Measurements from ENCODE around the gene SRSF3.

SRSF3 gene

DNA sequence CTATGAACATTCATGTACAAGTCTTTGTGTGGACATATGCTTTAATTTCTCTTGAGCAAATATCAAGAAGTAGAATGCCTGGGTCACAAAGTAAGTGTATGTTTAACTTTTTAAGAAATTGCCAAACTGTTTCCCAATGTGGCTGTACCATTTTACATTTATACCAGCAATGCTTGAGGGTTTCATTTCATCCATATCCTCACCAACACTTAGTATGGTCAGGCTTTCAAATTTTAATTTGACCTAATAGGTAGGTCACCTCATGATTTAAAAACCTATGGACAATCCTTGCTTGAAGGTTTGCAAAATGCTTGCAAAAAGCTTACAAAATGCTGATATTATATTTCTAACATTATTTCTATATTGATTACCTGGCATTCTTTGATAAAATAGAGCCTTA, 19.5 kb upstream of the SRSF3 start:
- no peak overlapping the region for H3K4me3 ChIP-seq (ENCODE audit: low read length)
- DNase-seq (ENCODE audit: low read depth): no peak
- TF ChIP-seq, protein P1, sequence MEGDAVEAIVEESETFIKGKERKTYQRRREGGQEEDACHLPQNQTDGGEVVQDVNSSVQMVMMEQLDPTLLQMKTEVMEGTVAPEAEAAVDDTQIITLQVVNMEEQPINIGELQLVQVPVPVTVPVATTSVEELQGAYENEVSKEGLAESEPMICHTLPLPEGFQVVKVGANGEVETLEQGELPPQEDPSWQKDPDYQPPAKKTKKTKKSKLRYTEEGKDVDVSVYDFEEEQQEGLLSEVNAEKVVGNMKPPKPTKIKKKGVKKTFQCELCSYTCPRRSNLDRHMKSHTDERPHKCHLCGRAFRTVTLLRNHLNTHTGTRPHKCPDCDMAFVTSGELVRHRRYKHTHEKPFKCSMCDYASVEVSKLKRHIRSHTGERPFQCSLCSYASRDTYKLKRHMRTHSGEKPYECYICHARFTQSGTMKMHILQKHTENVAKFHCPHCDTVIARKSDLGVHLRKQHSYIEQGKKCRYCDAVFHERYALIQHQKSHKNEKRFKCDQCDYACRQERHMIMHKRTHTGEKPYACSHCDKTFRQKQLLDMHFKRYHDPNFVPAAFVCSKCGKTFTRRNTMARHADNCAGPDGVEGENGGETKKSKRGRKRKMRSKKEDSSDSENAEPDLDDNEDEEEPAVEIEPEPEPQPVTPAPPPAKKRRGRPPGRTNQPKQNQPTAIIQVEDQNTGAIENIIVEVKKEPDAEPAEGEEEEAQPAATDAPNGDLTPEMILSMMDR (IDR thresholded peaks at IDR 0.05; ENCODE audit: insufficient read depth, low read depth, low read length, missing control alignments): no peak

DNA sequence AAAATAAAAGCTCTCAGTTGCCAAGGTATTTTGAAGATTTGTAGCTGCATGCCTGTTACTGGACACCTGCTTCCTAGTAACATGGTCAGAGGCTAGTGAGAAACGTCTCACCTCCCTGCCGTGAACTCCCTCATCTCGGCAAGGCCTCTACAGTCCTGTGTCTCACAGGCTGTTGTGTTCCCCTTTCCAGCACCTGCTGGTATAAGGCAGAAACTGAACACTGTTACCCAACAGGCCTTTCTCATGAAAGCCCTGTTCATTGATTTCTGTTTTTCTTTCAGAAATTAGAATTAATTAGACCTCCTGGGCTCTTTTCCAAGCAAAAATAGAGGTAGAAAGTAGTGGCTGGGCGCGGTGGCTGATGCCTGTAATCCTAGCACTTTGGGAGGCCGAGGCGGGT, 17.6 kb upstream of the SRSF3 start:
- TF ChIP-seq, protein P1 (IDR thresholded peaks at IDR 0.05; ENCODE audit: insufficient read depth, low read depth, low read length, missing control alignments): no peak
- no peak for DNase-seq (ENCODE audit: low read depth)
- no peak overlapping the region for H3K4me3 ChIP-seq (ENCODE audit: low read length)

DNA sequence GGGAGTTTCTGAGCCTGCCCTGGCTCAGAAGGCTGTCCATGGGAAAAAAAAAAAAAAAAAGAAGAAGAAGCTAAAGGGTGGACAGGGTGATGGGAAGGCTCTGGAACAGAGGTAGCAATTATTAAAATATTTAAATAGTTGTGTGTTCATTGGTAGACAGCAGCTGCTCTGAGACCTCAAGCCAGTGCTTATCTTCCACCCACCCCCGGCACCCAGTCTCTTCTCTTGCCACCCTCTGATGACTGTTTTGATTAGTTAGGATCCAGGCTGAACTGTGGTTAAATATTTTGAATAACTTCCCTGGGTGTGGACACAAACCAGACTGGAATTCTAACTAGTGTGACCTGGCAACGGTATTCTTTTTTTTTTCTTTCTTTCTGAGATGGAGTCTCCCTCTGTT, 16.9 kb upstream of the SRSF3 start:
- no peak overlapping the region for H3K4me3 ChIP-seq (ENCODE audit: low read length)
- TF ChIP-seq, protein P1 (IDR thresholded peaks at IDR 0.05; ENCODE audit: insufficient read depth, low read depth, low read length, missing control alignments): no peak
- peak; percentile 84 for DNase-seq (ENCODE audit: low read depth)

DNA sequence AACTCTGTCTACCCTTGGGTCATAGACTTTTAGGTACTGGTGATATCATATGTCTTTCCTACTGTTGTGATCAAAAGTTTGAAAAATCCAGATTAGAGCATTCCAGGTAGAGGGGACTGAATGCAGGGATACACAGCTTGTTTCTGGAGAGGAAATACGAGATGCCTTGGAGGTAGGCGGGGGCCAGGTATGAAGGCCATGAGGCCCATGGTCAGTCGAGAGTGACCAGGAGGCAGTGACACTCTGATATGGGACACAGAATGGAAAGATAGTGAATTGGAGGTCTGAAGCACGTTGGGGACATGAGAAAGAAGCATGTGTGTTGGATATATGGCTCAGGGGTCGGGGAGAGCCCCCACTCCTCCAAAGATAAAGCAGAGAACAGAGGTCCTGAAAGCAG, 16.1 kb upstream of the SRSF3 start:
- TF ChIP-seq, protein P1 (IDR thresholded peaks at IDR 0.05; ENCODE audit: insufficient read depth, low read depth, low read length, missing control alignments): no peak
- DNase-seq (ENCODE audit: low read depth): no peak
- H3K4me3 ChIP-seq (ENCODE audit: low read length): no peak overlapping the region

DNA sequence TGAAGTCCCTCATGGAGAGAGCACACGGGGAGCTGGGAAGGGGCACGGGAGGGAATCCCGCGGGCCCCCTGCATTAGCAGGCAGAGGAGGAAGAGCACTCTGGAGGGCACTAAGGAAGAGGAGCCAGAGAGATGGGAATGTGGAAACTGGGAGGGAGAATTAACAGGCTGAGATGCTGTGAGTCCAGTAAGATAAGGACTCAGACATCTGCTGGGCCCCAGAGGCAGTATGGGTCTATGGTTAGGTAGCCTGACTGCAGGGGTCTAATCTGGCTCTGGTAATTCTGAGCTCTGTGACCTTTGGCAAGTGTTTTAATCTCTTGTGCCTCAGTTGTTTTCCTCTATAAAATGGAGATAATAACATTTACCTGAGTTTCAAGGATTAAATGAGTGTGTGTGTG, 15.7 kb upstream of the SRSF3 start:
- TF ChIP-seq, protein P1 (IDR thresholded peaks at IDR 0.05; ENCODE audit: insufficient read depth, low read depth, low read length, missing control alignments): no peak
- no peak for DNase-seq (ENCODE audit: low read depth)
- no peak overlapping the region for H3K4me3 ChIP-seq (ENCODE audit: low read length)

DNA sequence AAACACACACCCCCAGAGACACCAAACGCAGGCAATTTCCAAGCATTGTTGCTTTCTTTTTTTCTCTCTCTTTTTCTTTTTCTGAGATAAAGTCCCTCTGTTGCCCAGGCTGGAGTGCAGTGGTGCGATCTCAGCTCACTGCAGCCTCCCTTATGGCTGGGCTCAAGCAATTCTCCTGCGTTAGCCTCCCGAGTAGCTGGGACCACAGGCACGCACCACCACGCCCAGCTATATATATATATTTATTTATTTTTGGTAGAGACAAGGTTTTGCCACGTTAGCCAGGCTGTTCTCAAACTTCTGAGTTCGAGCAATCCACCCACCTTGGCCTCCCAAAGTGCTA, 14.0 kb upstream of the SRSF3 start:
- no peak overlapping the region for H3K4me3 ChIP-seq (ENCODE audit: low read length)
- TF ChIP-seq, protein P1 (IDR thresholded peaks at IDR 0.05; ENCODE audit: insufficient read depth, low read depth, low read length, missing control alignments): no peak
- DNase-seq (ENCODE audit: low read depth): no peak

DNA sequence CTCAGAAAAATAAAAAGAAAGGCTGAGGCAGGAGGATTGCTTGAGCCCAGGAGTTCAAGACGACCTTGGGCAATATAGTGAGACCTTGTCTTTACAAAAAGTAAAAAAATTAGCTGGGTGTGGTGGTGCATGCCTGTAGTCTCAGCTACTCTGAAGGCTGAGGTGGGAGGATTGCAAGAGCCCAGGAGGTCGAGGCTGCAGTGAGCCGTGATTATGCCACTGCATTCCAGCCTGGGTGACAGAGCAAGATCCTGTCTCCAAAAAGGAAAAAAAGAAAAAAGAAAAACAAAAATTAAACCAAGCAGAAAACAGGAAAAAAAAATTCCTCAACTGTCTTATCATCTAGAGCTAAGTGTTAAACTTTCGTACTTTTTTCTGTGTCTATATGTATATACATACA, 12.4 kb upstream of the SRSF3 start:
- no peak overlapping the region for H3K4me3 ChIP-seq (ENCODE audit: low read length)
- DNase-seq (ENCODE audit: low read depth): no peak
- TF ChIP-seq, protein P1 (IDR thresholded peaks at IDR 0.05; ENCODE audit: insufficient read depth, low read depth, low read length, missing control alignments): no peak

All from epithelial cell of esophagus (primary cell).